K562 (cell line): ENCODE measurements around the gene TLNRD1. TPM values are rescaled to one million over a fixed set of nuclear protein-coding genes. Genes with fewer than 3 reads are reported as not detected.

Experiments
- BHLHE40 ChIP-seq: IDR thresholded peaks from 2 replicates; pipeline ENCODE4 v1.6.1; 2011; ENCODE audit warnings: low read length, improper control_type of control experiment
- CTCFL ChIP-seq: IDR thresholded peaks from 2 replicates; pipeline ENCODE4 v1.6.1; 2011; ENCODE audit warnings: borderline replicate concordance, low read depth, mild to moderate bottlenecking, moderate library complexity, low read length; ENCODE audit not compliant: insufficient read depth, poor library complexity, severe bottlenecking
- FOXK2 ChIP-seq, 2 experiments: fragments of 450-650 bp; IDR thresholded peaks in 1 of 2; conservative IDR thresholded peaks in 1 of 2; 2 replicates each; pipeline ENCODE4 v1.6.1; 2016; ENCODE audit warnings: low read depth in 2 of 2, mild to moderate bottlenecking in 1 of 2
- FOXM1 ChIP-seq, 2 experiments: fragments of 450-650 bp in 1 of 2; sonication (generic) in 1 of 2; formaldehyde crosslinking in 1 of 2; IDR thresholded peaks; 2 replicates each; pipeline versions ENCODE4 v1.6.1 to v1.9.0; 2017 to 2022; ENCODE audit warnings: low read depth in 2 of 2, mild to moderate bottlenecking in 2 of 2, missing genetic modification reagents in 1 of 2, moderate library complexity in 1 of 2
- FUS ChIP-seq: fragments of 200-400 bp; formaldehyde crosslinking; optimal IDR thresholded peaks from 2 replicates; pipeline ENCODE3; 2017; ENCODE audit warnings: low read depth, low read length
- JUN ChIP-seq, 2 experiments: sonication (generic) in 1 of 2; formaldehyde crosslinking in 1 of 2; IDR thresholded peaks; 2 replicates each; pipeline versions ENCODE4 v1.6.1 to v1.8.0; 2012 to 2022; ENCODE audit warnings: borderline replicate concordance in 2 of 2, mild to moderate bottlenecking in 2 of 2, improper control_type of control experiment in 1 of 2, low read depth in 1 of 2, low read length in 1 of 2, missing genetic modification reagents in 1 of 2
- MAZ ChIP-seq, 2 experiments: fragments of 450-650 bp in 1 of 2; sonication (generic) in 1 of 2; formaldehyde crosslinking; IDR thresholded peaks in 1 of 2; conservative IDR thresholded peaks in 1 of 2; 2 replicates each; pipeline versions ENCODE4 v1.4.0 to v1.5.0; 2020; ENCODE audit warnings: mild to moderate bottlenecking in 1 of 2, missing genetic modification reagents in 1 of 2
- NBN ChIP-seq: fragments of 450-650 bp; IDR thresholded peaks from 2 replicates; pipeline ENCODE4 v1.6.1; 2016; ENCODE audit warnings: low read depth, mild to moderate bottlenecking
- NCOA6 ChIP-seq: fragments of 450-650 bp; IDR thresholded peaks from 2 replicates; pipeline ENCODE4 v1.6.1; 2017; ENCODE audit warnings: mild to moderate bottlenecking
- NR2C2 ChIP-seq, 2 experiments: fragments of 200-800 bp in 1 of 2; sonication (Bioruptor generic) in 1 of 2; sonication (generic) in 1 of 2; formaldehyde crosslinking in 1 of 2; IDR thresholded peaks; 2 replicates each; pipeline versions ENCODE4 v1.6.1 to v1.8.0; 2016 to 2022; ENCODE audit warnings: mild to moderate bottlenecking in 1 of 2, missing compliant biosample characterization in 1 of 2, missing genetic modification characterization in 1 of 2, missing genetic modification reagents in 1 of 2
- POLR2AphosphoS2 ChIP-seq: IDR thresholded peaks from 2 replicates; pipeline ENCODE4 v1.6.1; 2012; ENCODE audit warnings: low read length, improper control_type of control experiment
- RAD21 ChIP-seq, 2 experiments: fragments of 250-450 bp in 1 of 2; fragments of 450-650 bp in 1 of 2; sonication (Bioruptor Pico) in 1 of 2; formaldehyde crosslinking in 1 of 2; IDR thresholded peaks in 1 of 2; conservative IDR thresholded peaks in 1 of 2; 2 replicates each; pipeline versions ENCODE4 v1.4.0 to v1.8.0; 2020 to 2022; ENCODE audit warnings: mild to moderate bottlenecking in 2 of 2, moderate library complexity in 1 of 2
- RAD51 ChIP-seq: fragments of 450-650 bp; IDR thresholded peaks from 2 replicates; pipeline ENCODE4 v1.7.1; 2016; ENCODE audit warnings: low read depth, mild to moderate bottlenecking, borderline replicate concordance
- USF1 ChIP-seq: sonication (generic); formaldehyde crosslinking; IDR thresholded peaks from 2 replicates; pipeline ENCODE4 v1.9.0; 2022; ENCODE audit warnings: mild to moderate bottlenecking, missing genetic modification reagents
- USF2 ChIP-seq: sonication (generic); formaldehyde crosslinking; IDR thresholded peaks from 2 replicates; pipeline ENCODE4 v1.5.0; 2020; ENCODE audit warnings: missing genetic modification reagents
- VEZF1 ChIP-seq: fragments of 200-800 bp; sonication (Bioruptor generic); IDR thresholded peaks from 2 replicates; pipeline ENCODE4 v1.6.1; 2017; ENCODE audit warnings: missing genetic modification characterization, missing compliant biosample characterization
- YY1 ChIP-seq, 3 experiments: IDR thresholded peaks; 2 replicates each; pipeline ENCODE4 v1.6.1; 2011; ENCODE audit warnings: low read length in 2 of 3, mild to moderate bottlenecking in 2 of 3, moderate library complexity in 2 of 3, borderline replicate concordance in 1 of 3, control low read depth in 1 of 3, low read depth in 1 of 3; ENCODE audit not compliant: insufficient read depth in 3 of 3, insufficient replicate concordance in 2 of 3, control insufficient read depth in 1 of 3, insufficient read length in 1 of 3; ENCODE audit errors: extremely low read depth in 1 of 3
- ZNF696 ChIP-seq: fragments of 250-450 bp; sonication (Bioruptor Pico); conservative IDR thresholded peaks from 2 replicates; pipeline ENCODE4 v1.4.0; 2020; ENCODE audit warnings: mild to moderate bottlenecking, moderate library complexity
- ZNF707 ChIP-seq: fragments of 250-450 bp; sonication (Bioruptor Pico); conservative IDR thresholded peaks from 2 replicates; pipeline ENCODE4 v1.8.0; 2022; ENCODE audit warnings: inconsistent platforms, mild to moderate bottlenecking, moderate library complexity
- polyA plus RNA-seq, 8 experiments: library from polyadenylated mRNA; depleted of rRNA in 4 of 8; stranded (reverse) in 5 of 8; unstranded in 3 of 8; fragments of >200 nt; fragmentation: Nextera tagmentation in 2 of 8; fragmentation: Illumina TruSeq in 1 of 8; extraction: Ambion mirVana in 2 of 8; extraction: Trizol in 1 of 8; gene quantifications; 2 replicates each; pipeline versions ENCODE4 v1.2.1 to v1.2.3, GENCODE V29; 2011 to 2014; ENCODE audit warnings: inconsistent platforms in 1 of 8, missing spikeins in 1 of 8
- total RNA-seq, 7 experiments: library from RNA; depleted of rRNA in 6 of 7; stranded (reverse); fragments of >200 nt in 6 of 7; fragmentation: Illumina TruSeq in 2 of 7; extraction: Trizol in 2 of 7; gene quantifications; 2 replicates each; pipeline versions ENCODE4 v1.2.1 to v1.2.3, GENCODE V29; 2011 to 2021; ENCODE audit warnings: low replicate concordance in 1 of 7

TLNRD1 gene
- total and polyA plus RNA-seq, 9 of the 15 experiments (the other 6 are each of a cell fraction or from before 2014, with no cell fraction given) = 1.1 to 33.1 (median 5.7) TPM

GRCh38 chr15:80991421-80991820, 9.3 kb upstream of the TLNRD1 start (continued):
- TF ChIP-seq USF2 (CRISPR knock-in tag) (peak; percentile 70), JUN (IDR thresholded peaks at IDR 0.05; ENCODE audit: borderline replicate concordance, low read depth, low read length) (no peak), JUN (CRISPR knock-in tag; IDR thresholded peaks at IDR 0.05; ENCODE audit: borderline replicate concordance) (no peak), FOXM1 (IDR thresholded peaks at IDR 0.05; ENCODE audit: low read depth) (no peak), FOXM1 (CRISPR knock-in tag; IDR thresholded peaks at IDR 0.05; ENCODE audit: low read depth) (no peak), NR2C2 (CRISPR knock-in tag; IDR thresholded peaks at IDR 0.05) (no peak), NR2C2 (tag; IDR thresholded peaks at IDR 0.05) (0 out of 2 replicates have a peak, but pooled peaks have one; percentile 26), BHLHE40 (peak; percentile 53; the same call in 1 of the 2 replicates), VEZF1 (peak; percentile 59; the same call in 1 of the 2 replicates), YY1 (IDR thresholded peaks at IDR 0.05; ENCODE audit: borderline replicate concordance in 1 of 3, control insufficient read depth in 1 of 3, extremely low read depth in 1 of 3, insufficient read depth in 3 of 3, insufficient read length in 1 of 3, insufficient replicate concordance in 2 of 3, low read depth in 1 of 3, low read length in 2 of 3) (peak in 1 of 3 experiments; percentile 13), FOXK2 (conservative IDR thresholded peaks at IDR 0.05 in 1 of 2, IDR thresholded peaks at IDR 0.05 in 1 of 2; ENCODE audit: low read depth in 2 of 2) (peak; percentile 53 to 60; a peak in 1 of 4 replicates), NCOA6 (peak; percentile 26; the same call in 1 of the 2 replicates), CTCFL (peak; percentile 57), ZNF696 (CRISPR knock-in tag) (no peak), FUS (no peak), USF1 (peak; percentile 54; the same call in 1 of the 2 replicates), ZNF707 (CRISPR knock-in tag) (no peak), RAD21 (CRISPR knock-in tag; conservative IDR thresholded peaks at IDR 0.05 in 1 of 2, IDR thresholded peaks at IDR 0.05 in 1 of 2) (peak in 1 of 2 experiments; percentile 47; a peak in 2 of 4 replicates), MAZ (CRISPR knock-in tag; conservative IDR thresholded peaks at IDR 0.05 in 1 of 2, IDR thresholded peaks at IDR 0.05 in 1 of 2) (0 out of 4 replicates have a peak, but pooled peaks of 1 of the 2 experiments have one; percentile 17), NBN (no peak), RAD51 (peak; percentile 77), POLR2AphosphoS2 (no peak)
